Right lobe of liver (tissue), 6 donors: ENCODE results near the gene SLC7A9. TPM values are rescaled to one million over a fixed set of nuclear protein-coding genes. Genes with fewer than 3 reads are reported as not detected.

Experiments
- ATAC-seq, 4 donors: fragments of 200-7000 bp; cut with Tn5 transposase; one replicate each; pipeline ENCODE4 v1.9.1; 2020; ENCODE audit warnings: mild to moderate bottlenecking in 4 of 4, moderate library complexity in 4 of 4
- DNase-seq, 3 donors: peaks; one replicate each; pipeline ENCODE4 v3.0.0-alpha.2; 2020
- H3K27ac ChIP-seq, 3 donors: fragments of 200-600 bp; one replicate each; pipeline ENCODE4 v1.8.0; 2022
- H3K27me3 ChIP-seq, 2 donors: fragments of 200-600 bp; one replicate each; pipeline ENCODE4 v1.8.0; 2022
- H3K36me3 ChIP-seq, 4 donors: fragments of 200-600 bp; sonication (generic) in 1 of 4; one replicate each; pipeline versions ENCODE4 v1.5.1 to v1.8.0; 2017 to 2022; ENCODE audit warnings: control low read depth in 1 of 4
- H3K4me1 ChIP-seq, 4 donors: fragments of 200-600 bp; sonication (generic) in 1 of 4; one replicate each; pipeline versions ENCODE4 v1.5.1 to v1.8.0; 2017 to 2022; ENCODE audit warnings: control low read depth in 1 of 4
- H3K4me3 ChIP-seq, 3 donors: fragments of 200-600 bp; one replicate each; pipeline ENCODE4 v1.8.0; 2022
- H3K9me3 ChIP-seq, 4 donors: fragments of 200-600 bp; sonication (generic) in 1 of 4; one replicate each; pipeline versions ENCODE4 v1.5.1 to v1.8.0; 2017 to 2022; ENCODE audit warnings: control low read depth in 1 of 4
- CTCF ChIP-seq, 4 donors: fragments of 200-600 bp in 3 of 4; fragments of 450-650 bp in 1 of 4; IDR thresholded peaks; one replicate each; pipeline versions ENCODE4 v1.5.1 to v1.8.0; 2016 to 2022; ENCODE audit warnings: antibody characterized with exemption in 4 of 4, mild to moderate bottlenecking in 2 of 4
- POLR2A ChIP-seq: fragments of 450-650 bp; IDR thresholded peaks from one replicate; pipeline ENCODE4 v1.6.1; 2017; ENCODE audit warnings: antibody characterized with exemption, mild to moderate bottlenecking
- WGBS: methylation state at CpG from one replicate; pipeline ENCODE4 v1.1.6; 2018; ENCODE audit warnings: low coverage, low lambda C conversion rate; ENCODE audit not compliant: insufficient coverage; ENCODE audit errors: missing lambda C conversion rate; 5-methylcytosine and 5-hydroxymethylcytosine counted together
- intact Hi-C, 2 donors: fragments of 100-400 bp; cut with DNase I; formaldehyde crosslinking; loops; one replicate each; pipeline versions ENCODE4 v1.11.2 to v1.14.1; 2022
- total RNA-seq, 6 experiments: library from RNA; depleted of rRNA in 2 of 6; stranded (reverse); fragments of >200 nt in 2 of 6; fragmentation: NEBNext Ultra II Directional in 3 of 6; extraction: Animal tissue kit (Norgen Biotek cat#: 25700) in 3 of 6; gene quantifications; one replicate each; pipeline versions ENCODE4 v1.1.0 to v1.2.4, GENCODE V29; 2016 to 2023
- donor health status: DM: no; HTN: yes; CAD: no.
- donor health status: DM: no; HTN: no; CAD: no.
- donor health status: DM: no; HTN: no; CAD: no.
- donor health status: DM: no; HTN: yes; CAD: no.
- donor health status: DM: no; HTN: yes; CAD: no.

SLC7A9 gene
- total RNA-seq, 6 experiments from 2014 or later, result 10.4 to 15.5 (median 13.5) TPM

- WGBS, result 86% methylated on average over 1 of the region's 4 CpGs
- no peak for ATAC-seq
- TF ChIP-seq CTCF (IDR thresholded peaks at IDR 0.05), result no peak
- no peak for TF ChIP-seq POLR2A
- no peak overlapping the region for H3K4me3 ChIP-seq
- H3K36me3 ChIP-seq, result peaks cover 0 to 3% (median 0%) of the 10 kb centered on the region in 4 donors
- H3K4me1 ChIP-seq, result no peaks in the 10 kb centered on the region
- intact Hi-C loops, result no loop called here
- H3K27me3 ChIP-seq, result no peaks in the 10 kb centered on the region
- no peak for DNase-seq
- no peak overlapping the region for H3K27ac ChIP-seq
- no peaks in the 10 kb centered on the region for H3K9me3 ChIP-seq
Measured at GRCh38 chr19:32828139-32828538, 41.4 kb downstream of the SLC7A9 start.

GRCh38 chr19:32824916-32825608 is 44.5 kb downstream of the SLC7A9 start:
- no peaks in the 10 kb centered on the region for H3K4me1 ChIP-seq
- 76% methylated on average over 11 of the region's 21 CpGs for WGBS
- TF ChIP-seq POLR2A (no peak), CTCF (IDR thresholded peaks at IDR 0.05) (no peak)
- H3K4me3 ChIP-seq, result no peak overlapping the region
- intact Hi-C loops, result no loop called here
- DNase-seq (no peak), ATAC-seq (peak; percentile 63 to 74 (median 65))
- H3K27ac ChIP-seq, result no peak overlapping the region
- H3K36me3 ChIP-seq, result peaks cover 0 to 3% (median 0%) of the 10 kb centered on the region in 4 donors
- no peaks in the 10 kb centered on the region for H3K27me3 ChIP-seq
- no peaks in the 10 kb centered on the region for H3K9me3 ChIP-seq

- Histone ChIP-seq H3K36me3 (peaks cover 0 to 3% (median 0%) of the 10 kb centered on the region in 4 donors), H3K4me3 (no peak overlapping the region), H3K9me3 (no peaks in the 10 kb centered on the region), H3K27ac (no peak overlapping the region), H3K4me1 (no peaks in the 10 kb centered on the region), H3K27me3 (no peaks in the 10 kb centered on the region)
- ATAC-seq (peak; percentile 47 to 77 (median 65)), DNase-seq (no peak)
- WGBS, result 50% methylated on average over 6 of the region's 20 CpGs
- intact Hi-C loops, result no loop called here
- TF ChIP-seq POLR2A (no peak), CTCF (IDR thresholded peaks at IDR 0.05) (no peak)
Measured at GRCh38 chr19:32824191-32824751, 45.3 kb downstream of the SLC7A9 start.

- TF ChIP-seq POLR2A, result no peak
- TF ChIP-seq CTCF (IDR thresholded peaks at IDR 0.05), result no peak
- intact Hi-C loops, result no loop called here
- no peak for ATAC-seq
Measured at GRCh38 chr19:32823747-32824102, 45.8 kb downstream of the SLC7A9 start.

More at GRCh38 chr19:32823747-32824102, 45.8 kb downstream of the SLC7A9 start:
- no peaks in the 10 kb centered on the region for H3K27me3 ChIP-seq
- DNase-seq, result no peak
- H3K9me3 ChIP-seq, result no peaks in the 10 kb centered on the region
- no peak overlapping the region for H3K4me3 ChIP-seq
- WGBS, result 44% methylated on average over 1 of the region's 7 CpGs
- no peak overlapping the region for H3K27ac ChIP-seq
- H3K36me3 ChIP-seq, result peaks cover 0 to 3% (median 0%) of the 10 kb centered on the region in 4 donors
- H3K4me1 ChIP-seq, result no peaks in the 10 kb centered on the region
